K562 (cell line): ENCODE measurements around the gene CCL3. TPM values are rescaled to one million over a fixed set of nuclear protein-coding genes. Genes with fewer than 3 reads are reported as not detected.

Source experiments
- CHD7 ChIP-seq: fragments of 200-600 bp; sonication (generic); IDR thresholded peaks from one replicate; pipeline ENCODE4 v1.6.1; 2012; ENCODE audit warnings: mild to moderate bottlenecking, low read depth, low read length, inconsistent platforms
- GTF2E2 ChIP-seq: fragments of 200-800 bp; sonication (Bioruptor generic); IDR thresholded peaks from 2 replicates; pipeline ENCODE4 v1.6.1; 2016; ENCODE audit warnings: missing genetic modification characterization, missing compliant biosample characterization
- NR3C1 ChIP-seq: sonication (generic); formaldehyde crosslinking; IDR thresholded peaks from 2 replicates; pipeline ENCODE4 v1.8.1; 2022; ENCODE audit warnings: missing genetic modification reagents
- RNF219 ChIP-seq: fragments of 250-450 bp; sonication (Bioruptor Pico); IDR thresholded peaks from 2 replicates; pipeline ENCODE4 v1.5.0; 2022; ENCODE audit warnings: mild to moderate bottlenecking
- TSHZ1 ChIP-seq: fragments of 250-450 bp; sonication (Bioruptor Pico); IDR thresholded peaks from 2 replicates; pipeline ENCODE4 v1.4.0; 2020; ENCODE audit warnings: mild to moderate bottlenecking, moderate library complexity
- polyA plus RNA-seq, 8 experiments: library from polyadenylated mRNA; depleted of rRNA in 4 of 8; stranded (reverse) in 5 of 8; unstranded in 3 of 8; fragments of >200 nt; fragmentation: Nextera tagmentation in 2 of 8; fragmentation: Illumina TruSeq in 1 of 8; extraction: Ambion mirVana in 2 of 8; extraction: Trizol in 1 of 8; gene quantifications; 2 replicates each; pipeline versions ENCODE4 v1.2.1 to v1.2.3, GENCODE V29; 2011 to 2014; ENCODE audit warnings: inconsistent platforms in 1 of 8, missing spikeins in 1 of 8
- total RNA-seq, 7 experiments: library from RNA; depleted of rRNA in 6 of 7; stranded (reverse); fragments of >200 nt in 6 of 7; fragmentation: Illumina TruSeq in 2 of 7; extraction: Trizol in 2 of 7; gene quantifications; 2 replicates each; pipeline versions ENCODE4 v1.2.1 to v1.2.3, GENCODE V29; 2011 to 2021; ENCODE audit warnings: low replicate concordance in 1 of 7

Gene CCL3
- total and polyA plus RNA-seq, 9 of the 15 experiments (the other 6 are each of a cell fraction or from before 2014, with no cell fraction given): 0.58 TPM; not detected in 8

GRCh38 chr17:36124879-36125824 lies 35.2 kb upstream of the CCL3 start (continued):
- TF ChIP-seq CHD7 (no peak), TSHZ1 (CRISPR knock-in tag) (no peak), RNF219 (no peak), NR3C1 (CRISPR knock-in tag) (no peak), GTF2E2 (no peak)
